ENCODE results near the gene CHTOP. TPM values are rescaled to one million over a fixed set of nuclear protein-coding genes. Genes with fewer than 3 reads are reported as not detected.

The CHTOP gene
- total and polyA plus RNA-seq, 2 experiments from 2014 or later, result 73.4 to 97.8 TPM

GRCh38 chr1:153587314-153587713 is 46.6 kb upstream of the CHTOP start:
- no peaks in the 10 kb centered on the region for H4K20me1 ChIP-seq (replicated peaks; ENCODE audit: insufficient read depth)

More at GRCh38 chr1:153587314-153587713, 46.6 kb upstream of the CHTOP start:
- Mint-ChIP-seq H3K4me1 (peaks cover 8% of the 10 kb centered on the region; the same call in 2 of the 3 replicates), H3K9me3 (no peaks in the 10 kb centered on the region), H3K27me3 (ENCODE audit: insufficient read depth, low read depth, poor library complexity) (peaks cover 9% of the 10 kb centered on the region), H3K4me3 (no peak overlapping the region), H3K27ac (no peak overlapping the region), H3K36me3 (ENCODE audit: low read depth) (no peaks in the 10 kb centered on the region)
- H3K27ac ChIP-seq (ENCODE audit: low read depth), result no peak overlapping the region
- H3K4me3 ChIP-seq, result no peak overlapping the region
- H3K27me3 ChIP-seq (ENCODE audit: insufficient read depth), result no peaks in the 10 kb centered on the region
- H3K36me3 ChIP-seq (ENCODE audit: insufficient read depth), result no peaks in the 10 kb centered on the region
- peaks cover 6% of the 10 kb centered on the region; the same call in 1 of the 2 replicates for H3K4me1 ChIP-seq (ENCODE audit: insufficient read depth)
- TF ChIP-seq JUNB (IDR thresholded peaks at IDR 0.05; ENCODE audit: unreplicated experiment) (no peak), ETS1 (IDR thresholded peaks at IDR 0.05) (no peak), CREB1 (CRISPR knock-in tag; IDR thresholded peaks at IDR 0.05; ENCODE audit: low read depth) (no peak), ZNF462 (CRISPR knock-in tag; IDR thresholded peaks at IDR 0.05) (no peak), POLR2AphosphoS5 (IDR thresholded peaks at IDR 0.05; ENCODE audit: low read depth) (no peak), REST (IDR thresholded peaks at IDR 0.05; ENCODE audit: unreplicated experiment) (no peak), NANOG (IDR thresholded peaks at IDR 0.05; ENCODE audit: borderline replicate concordance) (no peak), ZNF331 (CRISPR knock-in tag; IDR thresholded peaks at IDR 0.05; ENCODE audit: low read depth) (no peak), ZNF114 (CRISPR knock-in tag; IDR thresholded peaks at IDR 0.05) (no peak), CTCF (conservative IDR thresholded peaks at IDR 0.05; ENCODE audit: low read depth in 2 of 2) (no peak), EZH2phosphoT487 (IDR thresholded peaks at IDR 0.05; ENCODE audit: unreplicated experiment) (no peak), STAT1 (IDR thresholded peaks at IDR 0.05; ENCODE audit: unreplicated experiment) (no peak), EZH2 (IDR thresholded peaks at IDR 0.05; ENCODE audit: low read depth, unreplicated experiment) (no peak)
- ATAC-seq, result no peak
- H3K79me2 ChIP-seq (replicated peaks; ENCODE audit: insufficient read depth), result no peaks in the 10 kb centered on the region
- no peaks in the 10 kb centered on the region for H3K9me2 ChIP-seq (ENCODE audit: insufficient read depth)
- H3F3A ChIP-seq (replicated peaks; ENCODE audit: low read depth), result no peaks in the 10 kb centered on the region
- DNase-seq (ENCODE audit: low spot score), result no peak
- H3K4me2 ChIP-seq, result no peak overlapping the region
- H2AFZ ChIP-seq, result 0 out of 2 replicates have a peak overlapping the region, but pooled peaks have one; percentile 52
